GDM1 (cell line): ENCODE data around the gene EPHA10.

ENCODE experiments used
- DNase-seq: peaks from one replicate; lab custom pipeline; 2025; lab: John Stamatoyannopoulos, UW

The EPHA10 gene

DNA sequence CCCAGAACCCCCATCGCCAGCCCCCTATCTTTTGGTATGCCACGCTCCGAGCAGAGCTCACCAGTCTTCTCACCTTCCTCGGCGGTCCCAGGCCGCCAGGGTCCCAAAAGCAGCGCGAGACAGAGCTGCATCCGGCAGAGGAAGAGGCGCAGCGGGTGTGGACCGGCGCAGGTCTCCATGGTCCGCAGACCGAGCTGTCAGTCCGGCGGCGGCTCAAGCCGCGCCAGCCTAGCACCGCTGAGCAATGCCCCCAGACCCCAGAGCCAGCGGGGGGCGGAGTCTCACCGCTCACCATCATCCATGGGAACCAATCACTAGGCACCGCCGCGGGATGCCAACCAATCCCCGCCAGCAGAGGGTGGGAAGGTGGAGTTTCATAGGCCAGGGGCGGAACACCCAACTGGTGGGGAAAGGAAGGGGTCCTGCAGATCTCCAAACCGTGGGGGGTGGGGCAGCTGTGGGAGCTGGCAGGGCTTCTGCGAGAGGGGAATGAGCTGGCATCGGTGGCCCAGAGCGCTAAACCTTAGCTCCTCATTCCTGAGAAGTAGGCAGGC lies at the start of gene EPHA10:
TSS of gene EPHA10 (minus strand) at position 233 of the 554 bp plus-strand sequence. CDS start at position 179, 54 bp downstream.
- DNase-seq: no peak

GRCh38 chr1:37814252-37814651 lies 49.3 kb upstream of the EPHA10 start:
- no peak for DNase-seq

- no peak for DNase-seq
These were observed 48.7 kb upstream of the EPHA10 start for GRCh38 chr1:37813529-37814145.

DNA sequence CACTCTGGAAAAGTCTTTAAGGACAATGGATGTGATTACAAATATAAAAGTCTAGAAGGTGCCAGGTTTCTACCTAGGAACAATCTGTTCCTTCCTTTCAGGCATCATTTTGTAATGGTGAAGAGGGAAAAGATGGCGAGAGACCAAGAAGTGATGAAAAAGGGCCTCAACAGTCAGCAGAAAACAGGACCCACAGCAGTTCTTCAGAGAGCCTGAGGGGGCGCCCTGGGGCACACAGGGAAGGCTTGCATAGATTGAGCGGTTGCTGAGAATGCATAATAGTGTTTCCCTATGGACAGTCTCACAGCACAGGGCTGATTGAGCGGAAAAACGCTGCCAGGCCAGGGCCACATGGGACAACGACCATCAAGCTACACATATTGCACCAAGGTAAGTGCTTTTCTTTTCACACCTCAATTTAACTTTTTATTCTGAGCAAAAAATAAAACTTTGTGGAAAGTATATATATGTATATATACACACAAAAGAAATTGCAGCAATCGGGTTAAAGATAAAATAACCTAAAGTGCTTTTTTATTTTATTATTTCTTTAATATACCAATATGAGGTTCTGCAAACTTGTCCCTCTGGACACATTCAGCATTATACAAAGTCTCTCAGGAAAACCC lies 46.2 kb upstream of the EPHA10 start:
- DNase-seq: peak; percentile 45

GRCh38 chr1:37809942-37810341 lies 45.0 kb upstream of the EPHA10 start:
- DNase-seq: no peak

- DNase-seq: peak; percentile 50
These were observed 43.7 kb upstream of the EPHA10 start for GRCh38 chr1:37808369-37809319.

- peak; percentile 85 for DNase-seq
These were observed 42.8 kb upstream of the EPHA10 start, which contains the start of the genes C1orf122 and YRDC for GRCh38 chr1:37807555-37808368. Gene C1orf122, plus strand, starts transcription at chr1:37807790. Its CDS starts 615 bp downstream, at chr1:37808405. Gene YRDC, minus strand, starts transcription at chr1:37808208. Its CDS starts 28 bp downstream, at chr1:37808180.

GRCh38 chr1:37807220-37807554 lies 42.3 kb upstream of the EPHA10 start:
- no peak for DNase-seq

- DNase-seq: no peak
These were observed 37.5 kb upstream of the EPHA10 start for GRCh38 chr1:37802439-37802838.

GRCh38 chr1:37797750-37798345 lies 32.9 kb upstream of the EPHA10 start:
- no peak for DNase-seq

DNA sequence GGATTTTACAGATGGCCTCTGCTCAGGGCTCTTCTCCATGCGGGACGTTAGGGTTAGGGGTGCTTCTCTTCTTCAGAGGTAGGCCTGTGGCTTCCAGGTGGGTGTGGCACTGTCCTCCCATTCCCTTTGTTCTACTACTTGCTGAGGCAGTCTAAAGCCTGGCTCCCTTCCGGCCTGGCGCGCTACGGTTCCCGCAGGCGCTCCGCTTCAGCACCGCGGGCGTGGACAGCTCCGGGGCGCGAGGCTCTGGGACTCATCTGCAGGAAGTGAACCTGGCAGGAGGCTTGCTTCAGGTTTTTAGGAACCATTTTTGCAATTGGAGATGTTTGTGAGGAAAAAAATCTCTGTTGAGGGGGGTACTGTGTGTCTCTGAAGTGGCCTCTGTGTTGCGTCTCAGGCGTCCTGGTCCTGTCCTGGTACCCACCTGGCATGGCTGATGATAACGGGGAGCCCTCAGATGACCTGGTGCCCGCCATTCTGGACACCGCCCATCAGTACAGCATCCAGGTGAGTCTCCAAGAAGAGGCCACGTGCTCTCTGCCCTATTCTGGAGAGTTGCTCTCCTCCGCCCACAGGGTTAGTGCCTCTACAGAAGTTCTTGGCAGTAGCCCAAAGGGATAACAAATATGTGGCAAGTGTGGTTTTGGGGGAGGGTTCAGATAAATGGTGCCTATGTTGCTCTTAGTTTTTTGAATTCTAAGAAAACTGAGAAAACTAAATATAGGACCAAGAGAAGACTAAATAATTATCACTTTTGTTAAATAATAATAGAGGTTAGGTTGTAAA lies 30.6 kb upstream of the EPHA10 start:
- no peak for DNase-seq

DNA sequence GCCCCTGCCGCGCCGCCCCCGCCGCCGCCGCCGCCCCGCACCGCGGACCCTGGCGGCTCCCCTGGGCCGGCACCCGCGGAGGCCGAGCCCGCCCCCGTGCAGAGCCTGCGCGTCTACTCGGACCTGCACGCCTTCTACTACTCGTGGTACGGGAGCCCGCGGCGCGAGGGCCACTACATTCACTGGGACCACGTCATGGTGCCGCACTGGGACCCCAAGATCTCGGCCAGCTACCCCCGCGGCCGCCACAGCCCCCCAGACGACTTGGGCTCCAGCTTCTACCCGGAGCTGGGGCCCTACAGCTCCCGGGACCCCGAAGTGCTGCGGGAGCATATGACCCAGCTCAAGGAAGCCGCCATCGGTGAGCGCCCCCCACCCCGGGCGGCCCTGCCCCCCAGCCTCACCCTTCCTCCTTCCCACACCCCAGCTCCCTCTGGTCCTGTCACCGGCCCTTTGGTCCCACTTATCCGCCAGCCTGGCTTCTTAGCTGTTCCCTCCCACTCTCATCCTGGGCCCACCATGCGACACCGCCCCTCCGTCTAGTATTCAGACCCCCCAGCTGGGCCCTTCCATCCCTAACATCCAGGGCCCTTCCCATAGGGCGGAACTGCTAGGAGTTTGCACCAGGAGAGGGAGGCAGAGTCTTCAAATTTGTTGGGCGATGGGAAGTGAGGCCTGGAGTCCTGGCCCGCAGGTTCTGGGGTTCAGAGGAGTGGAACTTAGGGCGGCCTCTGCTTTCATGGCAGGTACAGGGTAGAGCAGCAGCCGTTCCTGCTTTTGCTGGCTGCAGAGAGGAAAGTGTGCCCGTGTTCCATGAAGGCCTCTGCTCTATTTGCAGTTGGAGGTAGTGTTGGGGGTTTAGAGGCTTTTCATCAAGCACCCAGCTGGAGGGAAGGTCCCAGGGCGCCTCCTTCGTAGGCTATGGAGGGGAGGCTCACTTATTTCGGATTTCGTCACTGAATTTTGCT lies 29.7 kb upstream of the EPHA10 start:
- DNase-seq: no peak

- peak; percentile 55 for DNase-seq
These were observed 29.0 kb upstream of the EPHA10 start, which contains the start of gene MANEAL for GRCh38 chr1:37793773-37794371. Gene MANEAL, plus strand, starts transcription at chr1:37793847. Its CDS starts 336 bp downstream, at chr1:37794183.

GRCh38 chr1:37792943-37793686 lies 28.2 kb upstream of the EPHA10 start:
- DNase-seq: no peak

DNA sequence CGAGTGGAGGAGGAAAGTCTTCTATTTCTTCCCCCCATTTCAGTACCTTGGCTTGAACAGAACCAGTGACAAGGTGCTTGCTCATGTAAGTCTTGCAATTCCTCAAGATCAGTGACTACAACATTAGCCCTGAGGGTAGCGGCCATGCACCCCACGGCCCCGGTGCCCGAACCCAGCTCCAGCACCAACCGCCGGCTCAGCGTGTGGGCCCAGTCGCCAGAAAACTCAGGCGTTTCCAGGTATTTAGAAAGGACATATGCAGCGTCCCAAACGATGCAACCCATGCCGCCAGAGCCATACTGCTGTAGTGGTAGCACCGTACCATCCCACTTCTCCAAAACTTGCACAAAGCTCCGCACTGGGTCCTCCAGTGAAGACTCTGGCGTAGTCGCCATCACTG lies 17.6 kb upstream of the EPHA10 start:
- no peak for DNase-seq

DNA sequence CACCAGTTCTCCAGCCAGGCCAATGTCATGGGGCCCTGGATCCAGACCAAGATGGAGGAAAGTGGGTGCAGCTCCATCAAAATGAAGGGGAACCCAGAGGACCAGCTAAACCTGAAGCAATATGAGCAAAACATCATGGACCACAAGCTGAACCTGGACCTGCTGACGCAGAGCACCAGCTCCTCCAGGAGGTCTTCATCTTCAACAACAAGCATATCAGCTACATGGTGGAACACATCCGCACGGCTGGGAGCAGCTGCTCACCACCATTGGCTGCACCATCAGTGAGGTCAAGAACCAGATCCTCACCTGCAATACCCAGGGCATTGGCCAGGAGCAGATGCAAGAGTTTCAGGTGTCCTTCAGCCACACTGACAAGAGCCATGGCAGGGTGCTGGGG lies 13.7 kb upstream of the EPHA10 start:
- no peak for DNase-seq

GRCh38 chr1:37776946-37777516 lies 12.1 kb upstream of the EPHA10 start:
- no peak for DNase-seq
